ENCODE results near the gene IRX5.

GRCh38 chr16:54936979-54937670, 6.5 kb downstream of the IRX5 start:
- TF ChIP-seq CTCF (IDR thresholded peaks at IDR 0.05) = peak in 1 of 6 experiments; percentile 24
- TF ChIP-seq POLR2A (IDR thresholded peaks at IDR 0.05) = no peak
